Activated T-cell treated with anti-CD3 and anti-CD28 coated beads, Interleukin-2, amount 50 U/mL, for 24 hours (primary cell): ENCODE measurements around the gene SMIM3.
"Not testable (repeated sequence)": the region's sequence is repeated elsewhere in the genome, so short reads cannot be mapped to it uniquely, and the experiment has no call there.

Source experiments
- DNase-seq: peaks from one replicate; pipeline ENCODE4 v3.0.0-alpha.2; 2020
- H3K27ac Mint-ChIP-seq: 2 replicates; pipeline ENCODE4 v1.8.0; 2020; ENCODE audit warnings: mild to moderate bottlenecking, mixed read lengths
- H3K27me3 Mint-ChIP-seq: 2 replicates; pipeline ENCODE4 v1.8.0; 2020; ENCODE audit warnings: mixed read lengths
- H3K36me3 Mint-ChIP-seq: 2 replicates; pipeline ENCODE4 v1.8.0; 2020; ENCODE audit warnings: low read depth, mixed read lengths
- H3K4me1 Mint-ChIP-seq: 2 replicates; pipeline ENCODE4 v1.8.0; 2020; ENCODE audit warnings: low read depth, mixed read lengths
- H3K4me3 Mint-ChIP-seq: 2 replicates; pipeline ENCODE4 v1.8.0; 2020; ENCODE audit warnings: mild to moderate bottlenecking, moderate library complexity, mixed read lengths
- H3K9me3 Mint-ChIP-seq: 2 replicates; pipeline ENCODE4 v1.8.0; 2020; ENCODE audit warnings: mixed read lengths

Gene SMIM3, protein sequence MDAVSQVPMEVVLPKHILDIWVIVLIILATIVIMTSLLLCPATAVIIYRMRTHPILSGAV

GRCh38 chr5:150778517-150779396, at the start of gene SMIM3:
TSS of gene SMIM3 (plus strand) at chr5:150778757. CDS start at chr5:150795441, 16,684 bp downstream.
- Mint-ChIP-seq H3K36me3 (peaks cover 30% of the 10 kb centered on the region), H3K27ac (peak within 1 kb of the TSS; percentile 86), H3K4me3 (peak within 1 kb of the TSS; percentile 97), H3K9me3 (no peaks in the 10 kb centered on the region), H3K27me3 (no peaks in the 10 kb centered on the region), H3K4me1 (peaks cover 63% of the 10 kb centered on the region)
- DNase-seq, result peak; percentile 79

GRCh38 chr5:150729859-150730258, 48.7 kb upstream of the SMIM3 start:
- Mint-ChIP-seq H3K4me3 (no peak overlapping the region), H3K27me3 (no peaks in the 10 kb centered on the region), H3K4me1 (peaks cover 10% of the 10 kb centered on the region), H3K9me3 (no peaks in the 10 kb centered on the region), H3K36me3 (peaks cover 85% of the 10 kb centered on the region), H3K27ac (no peak overlapping the region)
- no peak for DNase-seq

DNA sequence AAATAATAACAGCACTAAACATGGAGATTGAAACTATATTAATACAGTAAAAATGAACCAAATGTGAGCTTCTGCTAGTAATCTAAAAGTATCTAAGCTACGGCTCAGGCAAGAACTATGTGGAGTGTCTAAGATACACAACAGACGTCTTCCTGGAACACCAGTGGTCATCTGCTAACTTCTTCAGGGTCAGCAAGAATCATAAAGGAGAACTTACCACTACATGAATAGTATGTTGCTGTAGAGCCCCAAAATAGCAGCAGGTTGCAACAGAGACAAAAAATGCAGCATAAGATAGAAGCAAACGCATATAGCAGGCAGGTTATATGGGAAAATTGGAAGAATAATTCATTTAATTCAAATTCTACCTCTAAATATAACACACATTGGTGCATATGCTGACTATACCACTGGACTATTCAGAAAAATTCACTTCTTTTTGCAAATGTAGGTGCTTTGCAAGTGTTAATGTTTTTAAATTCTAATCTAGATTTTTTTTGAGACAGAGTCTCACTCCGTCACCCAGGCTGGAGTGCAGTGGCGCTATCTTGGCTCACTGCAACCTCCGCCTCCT, 46.8 kb upstream of the SMIM3 start:
- peaks cover 2% of the 10 kb centered on the region for H3K9me3 Mint-ChIP-seq
- H3K27me3 Mint-ChIP-seq, result no peaks in the 10 kb centered on the region
- DNase-seq, result no peak
- peaks cover 88% of the 10 kb centered on the region for H3K36me3 Mint-ChIP-seq
- peaks cover 25% of the 10 kb centered on the region for H3K4me1 Mint-ChIP-seq
- H3K4me3 Mint-ChIP-seq, result no peak overlapping the region
- H3K27ac Mint-ChIP-seq, result no peak overlapping the region

DNA sequence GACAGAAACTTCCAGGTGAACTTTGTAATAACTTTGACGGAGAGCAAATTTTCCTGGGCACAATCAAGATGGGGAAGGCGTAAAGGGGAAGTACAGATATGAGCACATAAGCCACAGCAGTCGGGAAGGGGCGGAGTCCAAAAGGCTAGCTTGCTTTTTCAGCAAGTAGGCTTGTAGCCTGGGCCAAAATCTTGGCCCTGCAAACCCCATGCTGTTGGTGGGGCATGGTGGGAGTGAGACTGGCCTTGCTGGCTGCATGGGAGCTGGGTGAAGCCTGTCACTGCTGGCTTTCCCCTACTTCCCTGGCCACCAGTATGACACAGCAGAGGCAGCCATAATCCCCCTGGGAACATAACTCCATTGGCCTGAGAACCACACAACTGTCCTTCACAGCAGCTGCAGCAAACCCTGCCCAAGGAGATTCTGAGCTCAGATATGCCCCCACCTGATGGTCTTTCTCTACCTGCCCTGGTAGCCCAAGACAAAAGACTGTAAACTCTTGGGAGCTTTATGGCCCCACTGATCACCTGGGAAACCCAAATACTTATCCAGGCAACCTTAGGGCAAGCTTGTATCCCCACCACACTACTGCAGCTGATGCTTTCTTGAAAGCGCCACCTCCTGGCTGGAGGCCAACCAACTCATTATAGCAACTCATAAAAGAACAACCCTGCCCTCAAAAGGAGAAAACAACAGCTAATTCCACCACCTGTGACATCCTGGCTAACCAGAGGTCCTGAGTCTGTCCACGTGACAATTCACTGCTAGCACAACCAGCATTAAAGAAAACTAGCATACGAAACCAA, 43.8 kb upstream of the SMIM3 start:
- peaks cover 2% of the 10 kb centered on the region for H3K9me3 Mint-ChIP-seq
- no peak for DNase-seq
- peaks cover 54% of the 10 kb centered on the region for H3K4me1 Mint-ChIP-seq
- H3K36me3 Mint-ChIP-seq, result peaks cover 95% of the 10 kb centered on the region
- H3K4me3 Mint-ChIP-seq, result no peak overlapping the region
- H3K27me3 Mint-ChIP-seq, result no peaks in the 10 kb centered on the region
- peak overlapping the region; percentile 65 for H3K27ac Mint-ChIP-seq

- no peaks in the 10 kb centered on the region for H3K27me3 Mint-ChIP-seq
- no peak for DNase-seq
- peaks cover 2% of the 10 kb centered on the region for H3K9me3 Mint-ChIP-seq
- H3K4me1 Mint-ChIP-seq, result peaks cover 91% of the 10 kb centered on the region
- H3K27ac Mint-ChIP-seq, result no peak overlapping the region
- no peak overlapping the region for H3K4me3 Mint-ChIP-seq
- peaks cover 96% of the 10 kb centered on the region for H3K36me3 Mint-ChIP-seq
Measured at GRCh38 chr5:150738862-150739261, 39.7 kb upstream of the SMIM3 start.

- no peaks in the 10 kb centered on the region for H3K27me3 Mint-ChIP-seq
- H3K9me3 Mint-ChIP-seq, result peaks cover 2% of the 10 kb centered on the region
- peaks cover 85% of the 10 kb centered on the region for H3K4me1 Mint-ChIP-seq
- H3K36me3 Mint-ChIP-seq, result peaks cover 84% of the 10 kb centered on the region
- no peak for DNase-seq
- H3K4me3 Mint-ChIP-seq, result no peak overlapping the region
- H3K27ac Mint-ChIP-seq, result no peak overlapping the region
Measured at GRCh38 chr5:150740992-150741391, 37.6 kb upstream of the SMIM3 start.

GRCh38 chr5:150742455-150743141, 36.0 kb upstream of the SMIM3 start:
- H3K27me3 Mint-ChIP-seq, DNase-seq, H3K9me3 Mint-ChIP-seq: not testable (repeated sequence)
- peak overlapping the region; percentile 83 for H3K27ac Mint-ChIP-seq
- H3K36me3 Mint-ChIP-seq, result peaks cover 75% of the 10 kb centered on the region
- H3K4me1 Mint-ChIP-seq, result peaks cover 76% of the 10 kb centered on the region
- H3K4me3 Mint-ChIP-seq, result peak overlapping the region; percentile 46

GRCh38 chr5:150743142-150743488, 35.4 kb upstream of the SMIM3 start:
- Mint-ChIP-seq H3K27ac (peak overlapping the region; percentile 55), H3K36me3 (peaks cover 70% of the 10 kb centered on the region), H3K4me1 (peaks cover 71% of the 10 kb centered on the region)
- not testable (repeated sequence) for DNase-seq, H3K4me3 Mint-ChIP-seq, H3K9me3 Mint-ChIP-seq, H3K27me3 Mint-ChIP-seq

GRCh38 chr5:150750469-150750868, 28.1 kb upstream of the SMIM3 start:
- Mint-ChIP-seq H3K4me3 (no peak overlapping the region), H3K4me1 (peaks cover 57% of the 10 kb centered on the region), H3K9me3 (no peaks in the 10 kb centered on the region), H3K27ac (no peak overlapping the region), H3K36me3 (peaks cover 73% of the 10 kb centered on the region), H3K27me3 (no peaks in the 10 kb centered on the region)
- DNase-seq, result no peak

- Mint-ChIP-seq H3K36me3 (peaks cover 76% of the 10 kb centered on the region), H3K9me3 (no peaks in the 10 kb centered on the region), H3K27ac (peak overlapping the region; percentile 2), H3K27me3 (no peaks in the 10 kb centered on the region), H3K4me1 (peaks cover 58% of the 10 kb centered on the region), H3K4me3 (no peak overlapping the region)
- no peak for DNase-seq
Measured at GRCh38 chr5:150751096-150751891, 27.3 kb upstream of the SMIM3 start.

DNA sequence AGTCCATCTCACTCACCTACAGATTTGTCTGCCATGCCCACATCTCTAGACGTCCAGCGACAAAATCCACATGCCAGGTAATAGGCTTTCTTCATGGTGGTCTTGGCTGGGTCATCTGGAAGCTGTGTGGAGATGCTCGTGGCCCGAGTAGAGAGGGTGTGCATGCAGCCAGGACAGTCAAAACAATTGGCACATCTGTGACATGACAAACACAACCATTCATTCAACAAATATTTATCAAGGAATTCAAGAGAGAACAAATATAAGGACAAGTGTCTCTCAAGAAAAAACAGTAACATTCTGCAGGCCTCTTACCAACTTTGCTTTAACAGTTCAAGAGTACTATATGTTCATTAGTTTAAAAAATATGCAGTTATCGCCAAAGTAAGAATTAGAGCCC, 25.1 kb upstream of the SMIM3 start:
- H3K4me3 Mint-ChIP-seq, result no peak overlapping the region
- no peak for DNase-seq
- peaks cover 63% of the 10 kb centered on the region for H3K4me1 Mint-ChIP-seq
- no peaks in the 10 kb centered on the region for H3K27me3 Mint-ChIP-seq
- H3K36me3 Mint-ChIP-seq, result peaks cover 80% of the 10 kb centered on the region
- no peak overlapping the region for H3K27ac Mint-ChIP-seq
- H3K9me3 Mint-ChIP-seq, result no peaks in the 10 kb centered on the region

- Mint-ChIP-seq H3K27ac (no peak overlapping the region), H3K36me3 (peaks cover 80% of the 10 kb centered on the region), H3K27me3 (no peaks in the 10 kb centered on the region), H3K4me3 (no peak overlapping the region), H3K9me3 (no peaks in the 10 kb centered on the region), H3K4me1 (peaks cover 63% of the 10 kb centered on the region)
- no peak for DNase-seq
Measured at GRCh38 chr5:150753863-150754262, 24.7 kb upstream of the SMIM3 start.

DNA sequence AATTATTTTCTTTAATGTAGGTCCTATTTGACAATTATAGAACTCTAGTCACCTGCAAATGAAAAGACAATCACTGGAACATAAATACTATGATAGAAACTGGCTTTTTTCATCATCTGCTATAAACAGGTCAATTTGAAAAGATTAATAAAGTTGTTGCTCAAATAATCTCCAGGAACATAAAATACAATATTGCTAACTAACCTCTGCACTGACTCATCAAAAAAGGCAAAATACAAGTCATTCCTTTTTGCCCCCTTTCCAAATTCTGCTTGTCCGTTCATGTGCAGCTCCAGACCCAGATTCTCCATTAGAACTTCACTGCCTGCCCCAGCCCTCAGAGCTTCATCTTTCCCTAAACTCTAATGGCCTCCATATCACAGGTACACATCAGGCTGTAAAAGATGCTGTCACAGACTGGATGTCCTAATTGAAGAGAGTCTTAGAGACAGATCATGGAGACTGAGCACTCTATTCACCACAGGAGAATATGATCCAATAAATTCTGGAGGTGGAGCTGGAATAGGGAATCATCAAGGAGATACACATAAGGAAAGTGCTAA, 21.4 kb upstream of the SMIM3 start:
- H3K4me1 Mint-ChIP-seq, result peaks cover 51% of the 10 kb centered on the region
- H3K9me3 Mint-ChIP-seq, result no peaks in the 10 kb centered on the region
- no peaks in the 10 kb centered on the region for H3K27me3 Mint-ChIP-seq
- H3K4me3 Mint-ChIP-seq, result no peak overlapping the region
- peaks cover 50% of the 10 kb centered on the region for H3K36me3 Mint-ChIP-seq
- H3K27ac Mint-ChIP-seq, result peak overlapping the region; percentile 75
- no peak for DNase-seq
